Measurements from ENCODE around the gene ACTR3C.
A peak's percentile ranks its signal among the peaks of the same experiment; 100 is the strongest.
"Not testable (repeated sequence)": the region's sequence is repeated elsewhere in the genome, so short reads cannot be mapped to it uniquely, and the experiment has no call there.

Gene ACTR3C

DNA sequence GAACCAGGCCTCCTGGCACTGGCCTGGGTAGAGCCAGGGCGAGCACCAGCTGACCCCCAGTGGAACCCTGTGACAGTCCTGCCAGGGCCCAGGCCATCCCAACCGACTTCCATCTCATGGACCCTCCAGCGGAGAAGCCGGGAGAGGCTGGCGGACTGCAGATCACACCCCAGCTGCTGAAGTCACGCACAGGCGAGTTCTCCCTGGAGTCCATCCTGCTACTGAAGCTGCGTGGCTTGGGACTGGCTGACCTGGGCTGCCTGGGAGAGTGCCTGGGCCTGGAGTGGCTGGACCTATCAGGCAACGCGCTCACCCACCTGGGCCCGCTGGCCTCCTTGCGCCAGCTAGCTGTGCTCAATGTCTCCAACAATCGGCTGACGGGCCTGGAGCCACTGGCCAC is 13.4 kb upstream of the ACTR3C start:
- DNase-seq (ENCODE audit: low spot score), result no peak

DNA sequence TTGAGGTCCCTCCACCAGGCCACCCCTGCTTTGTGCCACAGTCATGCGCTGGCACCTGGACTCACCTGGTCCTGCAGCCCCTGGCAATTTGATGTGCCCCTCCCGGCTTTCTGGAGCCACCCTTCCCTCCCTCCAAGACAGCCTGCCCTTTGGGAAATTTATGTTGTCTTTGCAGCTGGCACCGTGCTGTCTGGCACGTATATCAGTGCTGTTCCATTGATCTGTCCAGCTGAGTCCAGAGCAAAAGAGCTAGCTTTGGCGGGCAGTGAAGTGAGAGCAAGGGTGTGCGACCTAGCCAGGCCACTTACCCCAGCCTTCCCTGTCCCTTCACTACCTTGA is 12.4 kb upstream of the ACTR3C start:
- DNase-seq (ENCODE audit: low spot score), result no peak

DNA sequence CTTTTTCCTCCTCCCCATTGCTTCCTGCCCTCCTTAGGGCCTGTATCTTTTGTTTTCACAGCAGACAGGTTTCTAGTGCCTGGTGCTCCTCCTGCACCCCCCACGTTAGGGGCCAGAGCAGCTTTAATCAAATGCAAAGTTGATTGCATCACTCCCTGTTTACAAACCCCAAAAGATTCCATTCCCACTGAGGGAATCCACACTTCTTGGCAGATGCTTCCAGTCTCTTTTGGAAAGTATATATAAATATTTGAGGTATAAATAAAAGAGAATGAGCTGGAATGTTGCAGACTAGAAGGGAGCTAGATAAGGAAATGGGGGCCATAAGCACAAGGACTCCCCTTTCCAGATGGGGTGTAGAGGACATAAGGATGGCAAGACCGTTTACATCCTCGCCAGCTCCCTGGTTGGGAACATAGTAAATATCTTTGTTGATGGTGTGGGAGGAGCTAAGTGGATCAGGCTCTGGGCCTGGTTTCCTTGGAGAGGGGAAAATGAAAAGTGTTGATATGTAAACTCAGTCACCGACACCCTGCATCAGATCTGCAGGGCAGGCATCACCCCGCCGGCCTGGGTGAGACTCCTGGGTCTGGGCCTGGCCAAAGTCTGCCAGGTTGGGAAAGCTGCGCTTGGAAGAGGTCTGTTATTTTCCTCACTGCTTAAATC is 11.9 kb upstream of the ACTR3C start:
- no peak for DNase-seq (ENCODE audit: low spot score)

DNA sequence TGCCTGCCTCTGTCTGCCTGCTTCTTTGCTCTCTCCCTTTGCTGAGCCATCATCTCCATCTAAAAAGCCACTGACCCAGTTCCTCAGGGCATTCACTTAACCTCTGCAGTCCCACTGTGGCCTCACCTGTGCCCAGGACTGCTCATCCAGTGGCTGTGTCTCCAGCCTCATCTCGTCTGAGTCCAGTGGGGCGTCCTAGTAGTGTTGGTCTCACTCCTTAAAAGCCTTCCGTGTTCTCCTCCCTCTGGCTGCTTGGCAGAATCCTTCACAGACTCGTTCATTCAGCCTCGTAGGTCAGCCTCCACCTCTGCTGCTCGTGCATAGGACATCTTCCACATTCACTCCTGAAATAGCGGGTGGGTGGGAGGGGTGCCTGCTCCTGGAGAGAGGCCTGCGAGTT is 10.8 kb upstream of the ACTR3C start:
- DNase-seq (ENCODE audit: low spot score), result no peak

DNA sequence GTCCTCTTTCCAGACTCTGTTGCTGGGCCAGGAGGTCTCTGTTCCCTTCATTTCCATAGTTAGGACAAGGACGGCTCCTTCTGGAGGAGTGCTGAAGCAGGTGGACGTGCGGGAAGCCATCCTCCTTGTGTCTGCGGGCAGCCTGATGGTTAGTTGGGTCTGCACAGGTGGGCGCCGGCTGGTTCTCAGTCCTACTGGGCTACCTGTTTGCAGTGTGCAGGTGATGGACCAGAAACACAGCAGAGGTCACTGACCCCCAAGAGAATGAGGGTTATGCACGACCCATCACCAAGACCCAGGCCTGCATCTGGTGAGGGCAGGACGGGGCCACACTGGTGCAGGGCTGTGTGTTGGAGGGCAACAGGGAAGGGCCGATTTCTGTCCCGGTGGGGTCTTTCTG is 10.3 kb upstream of the ACTR3C start:
- no peak for DNase-seq (ENCODE audit: low spot score)

DNA sequence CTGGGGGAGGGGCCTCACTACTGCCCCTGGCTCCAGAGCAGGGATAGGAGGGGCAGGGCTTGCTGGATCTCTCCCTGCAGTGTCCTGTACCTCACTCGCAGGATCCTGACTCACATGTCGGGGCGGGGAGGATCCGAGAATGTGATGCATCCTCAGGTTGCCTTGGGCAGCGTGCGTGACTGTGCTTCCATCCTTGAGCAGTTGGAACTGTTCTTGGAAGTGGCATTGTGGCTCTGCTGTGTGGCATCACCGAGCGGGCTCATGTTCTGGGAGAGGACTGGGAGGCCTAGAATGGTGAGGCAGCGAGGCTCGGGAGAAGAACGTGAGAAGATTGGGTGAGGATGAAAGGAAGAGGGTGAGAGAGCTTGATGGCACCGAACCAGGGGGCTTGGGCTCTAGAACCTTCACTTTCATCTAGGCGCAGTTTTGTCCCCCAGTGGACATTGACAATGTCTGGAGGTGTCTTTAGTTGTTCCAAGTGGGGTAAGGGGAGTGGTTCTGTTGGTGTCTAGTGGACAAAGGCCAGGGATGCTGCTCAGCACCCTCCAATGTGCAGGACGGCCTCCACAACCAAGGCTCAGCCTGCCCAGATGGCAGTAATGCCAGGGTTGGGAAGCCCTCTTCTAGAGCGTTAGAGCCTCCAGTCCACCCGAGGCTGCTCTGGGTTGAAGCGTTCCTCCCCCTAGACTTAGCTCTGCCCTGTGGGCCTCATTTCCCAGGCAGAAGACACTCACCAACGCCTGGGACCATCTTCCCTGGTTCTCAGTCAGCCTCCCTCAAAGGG is 9.7 kb upstream of the ACTR3C start:
- DNase-seq (ENCODE audit: low spot score), result no peak

DNA sequence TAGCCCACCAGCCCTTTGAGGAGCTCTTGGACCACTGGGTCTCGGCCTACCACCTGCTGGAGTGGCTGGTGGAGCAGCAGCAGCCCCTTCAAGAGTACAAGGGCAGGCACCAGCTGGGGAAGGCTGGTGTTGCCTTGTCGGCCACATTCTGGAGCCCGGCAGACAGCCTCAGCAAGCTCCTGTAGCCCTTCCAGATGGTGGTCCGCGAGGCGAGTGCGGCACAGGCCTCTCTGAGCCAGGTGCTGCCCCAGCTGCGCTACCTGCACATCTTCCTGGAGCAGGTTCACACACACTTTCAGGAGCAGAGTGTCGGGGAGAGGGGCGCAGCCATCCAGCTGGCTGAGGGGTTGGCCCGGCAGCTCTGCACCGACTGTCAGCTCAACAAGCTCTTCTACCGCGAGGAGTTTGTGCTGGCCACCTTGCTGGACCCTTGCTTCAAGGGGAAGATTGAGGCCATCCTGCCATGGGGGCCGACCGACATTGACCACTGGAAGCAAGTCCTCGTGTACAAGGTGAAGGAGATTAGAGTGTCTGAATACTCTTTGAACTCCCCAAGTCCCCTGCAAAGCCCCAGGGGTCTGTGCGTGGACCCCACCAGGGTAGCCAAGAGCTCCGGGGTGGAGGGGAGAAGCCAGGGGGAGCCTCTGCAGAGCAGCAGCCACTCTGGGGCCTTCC is 7.0 kb upstream of the ACTR3C start:
- DNase-seq (ENCODE audit: low spot score), result no peak

DNA sequence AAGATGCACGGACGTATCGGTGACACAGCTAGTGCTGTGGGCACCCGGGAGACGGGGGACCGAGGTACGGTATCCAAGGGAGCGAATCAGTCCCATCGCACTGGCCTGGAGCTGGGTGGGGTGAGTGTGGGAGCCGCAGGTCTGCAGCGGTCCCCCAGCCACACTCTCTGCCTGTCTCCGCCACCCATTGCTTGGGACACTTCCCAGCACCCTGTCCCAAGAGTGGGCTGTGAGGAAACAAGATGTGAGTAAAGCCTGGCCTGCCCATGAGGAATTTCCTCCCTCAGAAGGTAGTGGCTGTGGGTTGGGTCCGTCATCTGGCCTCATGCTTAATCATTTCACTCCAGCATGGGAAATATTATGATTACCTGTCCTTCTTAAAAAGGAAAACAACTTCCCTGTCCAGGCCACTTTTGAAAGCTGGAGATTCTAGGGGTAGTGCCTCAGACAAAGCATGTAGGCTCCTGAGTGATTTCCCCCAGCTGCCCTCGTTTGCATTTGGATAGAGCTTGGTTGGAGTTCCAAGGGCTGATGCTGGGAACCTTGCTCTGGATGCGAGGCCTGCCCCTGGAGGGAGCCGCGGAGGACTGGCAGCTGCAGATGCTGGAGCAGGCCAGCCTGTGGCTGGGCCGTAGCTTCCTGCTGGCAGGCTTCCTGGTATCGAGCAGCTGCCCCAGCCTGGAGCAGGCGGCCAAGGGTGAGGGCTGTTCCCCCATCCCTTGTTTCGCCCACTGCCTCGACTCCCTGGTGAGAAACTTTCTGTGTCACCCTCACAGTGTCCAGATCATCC is 6.2 kb upstream of the ACTR3C start:
- no peak for DNase-seq (ENCODE audit: low spot score)

- no peak for DNase-seq (ENCODE audit: low spot score)
Observed at GRCh38 chr7:150327308-150327707, 4.0 kb upstream of the ACTR3C start.

DNA sequence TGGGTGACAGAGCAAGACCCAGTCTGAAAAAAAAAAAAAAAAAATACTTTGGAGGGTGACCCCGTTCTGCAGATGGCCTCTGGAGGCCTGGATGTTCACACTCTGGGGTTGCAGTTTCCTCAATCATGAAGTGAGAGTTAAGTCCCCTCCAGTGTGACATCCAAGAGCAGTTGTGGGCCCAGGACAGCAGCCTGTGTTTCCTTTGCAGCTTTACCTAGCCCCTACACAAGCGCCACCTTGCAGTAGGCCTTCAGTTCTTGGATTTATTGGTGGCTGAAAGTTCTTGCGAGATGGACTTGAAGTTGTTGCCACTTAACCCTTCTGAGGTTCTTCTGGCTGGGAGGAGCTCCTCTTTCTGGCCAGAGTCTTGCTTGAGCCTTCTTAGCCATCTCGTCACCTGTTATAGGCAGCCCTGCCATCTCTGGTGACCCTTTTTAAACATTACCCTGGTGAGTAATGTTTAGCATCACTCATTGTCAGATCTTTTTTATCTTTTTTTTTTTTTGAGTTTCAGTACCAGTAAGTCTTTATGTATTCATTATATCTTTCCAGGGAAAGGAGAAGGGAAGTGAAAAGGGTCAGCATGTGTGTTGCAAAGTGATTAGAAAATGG is 3.4 kb upstream of the ACTR3C start:
- no peak for DNase-seq (ENCODE audit: low spot score)

- DNase-seq (ENCODE audit: low spot score), result no peak
Observed at GRCh38 chr7:150325901-150326300, 2.6 kb upstream of the ACTR3C start.

- no peak for DNase-seq (ENCODE audit: low spot score)
Observed at GRCh38 chr7:150325110-150325611, 1.8 kb upstream of the ACTR3C start.

- DNase-seq (ENCODE audit: low spot score), result peak; percentile 43
Observed at GRCh38 chr7:150324373-150324961, 1.1 kb upstream of the ACTR3C start.

DNA sequence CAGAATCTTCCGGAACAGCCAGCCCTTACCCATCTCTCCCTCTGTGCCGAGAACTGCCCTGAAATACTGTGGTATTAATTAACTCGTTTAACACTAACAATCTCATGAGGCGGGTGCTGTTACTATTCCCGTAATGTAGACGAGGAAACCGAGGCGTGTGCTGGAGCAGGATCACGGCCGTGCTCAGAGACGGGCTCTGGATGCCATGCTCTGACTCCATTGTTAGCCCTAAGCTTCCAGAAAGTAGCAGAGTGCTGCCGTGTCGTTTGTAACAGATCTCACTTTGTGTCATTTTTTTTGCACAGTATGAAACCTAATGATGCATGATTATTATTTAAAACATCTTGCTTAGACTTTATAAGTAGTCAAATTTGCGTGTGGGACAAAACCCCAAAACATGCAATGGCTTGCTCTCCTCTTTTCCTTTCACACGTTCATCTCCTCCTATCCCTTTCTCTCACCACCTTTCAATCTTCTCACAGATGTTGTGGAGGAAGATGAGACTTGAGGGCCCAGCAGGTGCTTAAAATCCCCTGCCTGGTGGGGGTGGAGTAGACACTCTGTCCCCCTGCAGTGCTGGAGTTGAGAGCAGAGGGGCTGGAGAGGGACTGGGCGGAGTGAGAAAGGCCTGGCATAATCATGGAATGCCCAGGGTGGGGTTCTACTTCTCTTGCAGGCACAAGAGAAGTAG is 482 bp upstream of the ACTR3C start:
- DNase-seq (ENCODE audit: low spot score), result no peak

GRCh38 chr7:150322114-150322832 is 1.1 kb downstream of the ACTR3C start:
- peak; percentile 39 for DNase-seq (ENCODE audit: low spot score)

DNA sequence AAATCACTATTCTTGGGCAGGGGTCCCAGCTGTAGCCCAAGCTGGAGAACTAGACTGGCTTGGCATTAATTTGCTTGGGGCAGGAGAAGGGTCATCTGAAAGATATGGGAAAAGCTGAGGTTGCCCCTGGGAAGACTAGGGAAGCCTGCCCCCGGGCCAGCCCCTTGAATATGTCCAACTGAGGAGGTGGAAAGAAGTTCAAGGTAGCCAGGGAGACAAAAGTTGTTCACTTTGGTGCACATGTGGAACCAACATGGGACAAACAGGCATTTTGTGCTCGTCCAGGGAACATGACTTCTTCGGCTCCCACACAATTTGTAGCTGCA is 1.6 kb downstream of the ACTR3C start:
- no peak for DNase-seq (ENCODE audit: low spot score)

- no peak for DNase-seq (ENCODE audit: low spot score)
Observed at GRCh38 chr7:150317748-150318444, 5.4 kb downstream of the ACTR3C start.

- DNase-seq (ENCODE audit: low spot score), result not testable (repeated sequence)
Observed at GRCh38 chr7:150316987-150317386, 6.4 kb downstream of the ACTR3C start.

DNA sequence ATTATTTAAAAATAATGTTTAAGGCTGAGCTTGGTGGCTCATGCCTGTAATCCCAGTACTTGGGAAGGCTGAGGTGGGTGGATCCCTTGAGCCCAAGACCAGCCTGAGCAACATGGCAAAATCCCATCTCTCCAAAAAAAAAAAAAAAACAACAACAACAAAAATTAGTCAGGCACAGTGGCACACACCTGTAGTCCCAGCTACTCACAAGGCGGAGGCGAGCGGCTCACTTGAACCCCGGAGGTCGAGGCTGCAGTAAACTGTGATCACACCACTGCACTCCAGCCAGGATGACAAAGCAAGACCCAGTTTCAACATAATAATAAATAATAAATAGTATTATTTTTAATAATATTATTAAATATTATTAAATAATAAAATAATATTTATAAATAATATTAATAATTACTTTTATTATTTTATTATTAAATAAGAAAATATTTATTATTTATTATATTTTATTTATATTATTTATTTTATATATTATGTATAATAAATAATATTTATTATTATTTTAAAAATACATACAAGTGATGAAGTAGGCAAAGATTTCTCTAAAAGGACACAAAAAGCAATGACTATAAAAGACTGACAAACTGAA is 8.6 kb downstream of the ACTR3C start:
- DNase-seq (ENCODE audit: low spot score), result no peak

Measured in SW480 (cell line).